ENCODE measurements around the gene ZNF184. TPM values are rescaled to one million over a fixed set of nuclear protein-coding genes. Genes with fewer than 3 reads are reported as not detected.

Gene ZNF184
- total and polyA plus RNA-seq, 7 donors: 2.1 to 8.6 (median 4.3) TPM

- H3K4me1 ChIP-seq: peaks cover 0 to 18% (median 10%) of the 10 kb centered on the region in 4 donors
- intact Hi-C loops (cut with DNase I): loop anchor here (5.0 to 10.0 kb wide), 4 partner anchors 40 to 340 kb away; no protein-coding TSS in a partner anchor
- H3K4me3 ChIP-seq: no peak overlapping the region
- H3K9me3 ChIP-seq: no peaks in the 10 kb centered on the region
- 90 to 93% methylated on average over 5 of the region's 5 CpGs for WGBS, 2 donors
- TF ChIP-seq, protein P1, sequence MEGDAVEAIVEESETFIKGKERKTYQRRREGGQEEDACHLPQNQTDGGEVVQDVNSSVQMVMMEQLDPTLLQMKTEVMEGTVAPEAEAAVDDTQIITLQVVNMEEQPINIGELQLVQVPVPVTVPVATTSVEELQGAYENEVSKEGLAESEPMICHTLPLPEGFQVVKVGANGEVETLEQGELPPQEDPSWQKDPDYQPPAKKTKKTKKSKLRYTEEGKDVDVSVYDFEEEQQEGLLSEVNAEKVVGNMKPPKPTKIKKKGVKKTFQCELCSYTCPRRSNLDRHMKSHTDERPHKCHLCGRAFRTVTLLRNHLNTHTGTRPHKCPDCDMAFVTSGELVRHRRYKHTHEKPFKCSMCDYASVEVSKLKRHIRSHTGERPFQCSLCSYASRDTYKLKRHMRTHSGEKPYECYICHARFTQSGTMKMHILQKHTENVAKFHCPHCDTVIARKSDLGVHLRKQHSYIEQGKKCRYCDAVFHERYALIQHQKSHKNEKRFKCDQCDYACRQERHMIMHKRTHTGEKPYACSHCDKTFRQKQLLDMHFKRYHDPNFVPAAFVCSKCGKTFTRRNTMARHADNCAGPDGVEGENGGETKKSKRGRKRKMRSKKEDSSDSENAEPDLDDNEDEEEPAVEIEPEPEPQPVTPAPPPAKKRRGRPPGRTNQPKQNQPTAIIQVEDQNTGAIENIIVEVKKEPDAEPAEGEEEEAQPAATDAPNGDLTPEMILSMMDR (IDR thresholded peaks at IDR 0.05): no peak
- no peak for TF ChIP-seq EP300 (IDR thresholded peaks at IDR 0.05)
- TF ChIP-seq POLR2A (IDR thresholded peaks at IDR 0.05): no peak
- no peak for TF ChIP-seq POLR2AphosphoS5 (IDR thresholded peaks at IDR 0.05)
- no peak for DNase-seq
- H3K27ac ChIP-seq: no peak overlapping the region
- H3K27me3 ChIP-seq: peaks cover 0 to 32% (median 10%) of the 10 kb centered on the region in 3 donors
- H3K36me3 ChIP-seq: no peaks in the 10 kb centered on the region
These were observed 44.3 kb upstream of the ZNF184 start for GRCh38 chr6:27517238-27517637.

GRCh38 chr6:27514906-27515495 lies 42.1 kb upstream of the ZNF184 start:
- Histone ChIP-seq H3K27me3 (peaks cover 0 to 55% (median 21%) of the 10 kb centered on the region in 3 donors), H3K9me3 (no peaks in the 10 kb centered on the region), H3K36me3 (no peaks in the 10 kb centered on the region), H3K4me1 (peaks cover 0 to 18% (median 10%) of the 10 kb centered on the region in 4 donors), H3K27ac (no peak overlapping the region), H3K4me3 (peak overlapping the region in 3 of 4 donors; percentile 4 to 25 (median 4))
- WGBS, 2 donors: 31 to 61% methylated on average over 28 of the region's 28 CpGs
- no peak for DNase-seq
- TF ChIP-seq POLR2AphosphoS5 (IDR thresholded peaks at IDR 0.05) (no peak), EP300 (IDR thresholded peaks at IDR 0.05) (no peak), POLR2A (IDR thresholded peaks at IDR 0.05) (no peak)
- TF ChIP-seq, protein P1 (IDR thresholded peaks at IDR 0.05): no peak
- intact Hi-C loops (cut with DNase I): loop anchor here (5.0 to 10.0 kb wide), 4 partner anchors 38 to 338 kb away; no protein-coding TSS in a partner anchor

DNA sequence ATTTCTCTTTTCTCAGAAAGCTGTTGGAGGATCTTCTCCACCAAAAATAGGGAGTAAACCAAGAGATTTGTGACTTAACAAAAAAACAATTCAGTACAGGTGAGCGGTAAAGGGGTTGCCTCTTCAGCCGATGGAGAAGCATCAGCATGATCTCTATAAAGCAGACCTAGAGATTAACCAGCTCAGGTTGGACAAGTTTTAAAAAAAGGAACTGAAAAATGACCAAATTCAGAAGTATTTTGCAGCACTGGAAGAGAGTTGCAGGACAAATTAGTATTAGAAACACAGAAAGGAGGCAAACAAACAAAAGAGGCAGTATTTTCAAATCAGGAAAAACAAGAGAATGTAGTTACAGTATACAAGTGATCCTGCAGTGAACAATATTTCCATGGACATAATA lies 39.6 kb upstream of the ZNF184 start:
- no peak for TF ChIP-seq EP300 (IDR thresholded peaks at IDR 0.05)

DNA sequence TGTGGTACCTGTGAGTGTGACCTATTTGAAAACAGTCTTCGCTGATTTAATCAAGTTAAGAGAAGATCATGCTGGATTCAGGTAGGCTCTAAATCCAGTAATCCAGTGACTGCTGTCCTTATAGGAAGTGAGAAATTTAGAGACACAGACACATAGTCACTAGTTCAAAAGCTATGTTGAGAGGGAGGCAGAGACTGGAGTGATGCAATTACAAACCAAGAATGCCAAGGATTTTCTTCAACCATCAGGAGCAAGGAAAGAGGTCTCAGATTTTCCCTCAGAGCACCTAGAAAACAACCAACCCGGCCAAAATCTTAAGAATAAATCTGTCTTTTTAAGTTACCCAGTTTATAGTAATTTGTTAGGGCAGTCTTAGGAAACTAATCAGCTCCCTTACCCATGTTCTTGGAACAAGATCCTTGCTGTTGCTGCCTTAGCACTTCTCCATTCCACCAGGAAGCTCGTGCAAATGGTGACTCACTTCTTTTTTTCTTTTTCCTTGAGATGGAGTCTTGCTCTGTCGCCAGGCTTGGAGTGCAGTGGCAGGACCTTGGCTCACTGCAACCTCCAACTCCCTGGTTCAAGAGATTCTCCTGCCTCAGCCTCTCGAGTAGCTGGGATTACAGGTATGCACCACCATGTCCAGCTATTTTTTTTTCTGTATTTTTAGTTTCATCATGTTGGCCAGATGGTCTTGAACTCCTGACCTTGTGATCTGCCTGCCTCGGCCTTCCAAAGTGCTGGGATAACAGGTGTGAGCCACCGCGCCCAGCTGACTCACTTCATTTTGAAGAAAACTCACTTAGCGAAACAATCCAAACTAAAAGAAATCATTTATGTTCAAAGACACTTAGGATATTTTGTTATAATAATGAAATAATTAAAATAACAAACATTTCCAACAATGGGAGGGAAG lies 34.4 kb upstream of the ZNF184 start:
- Histone ChIP-seq H3K27ac (no peak overlapping the region), H3K9me3 (no peaks in the 10 kb centered on the region), H3K36me3 (no peaks in the 10 kb centered on the region), H3K4me1 (peaks cover 0 to 9% (median 5%) of the 10 kb centered on the region in 4 donors), H3K4me3 (no peak overlapping the region), H3K27me3 (peaks cover 0 to 59% (median 15%) of the 10 kb centered on the region in 3 donors)
- TF ChIP-seq EP300 (IDR thresholded peaks at IDR 0.05) (no peak), POLR2A (IDR thresholded peaks at IDR 0.05) (no peak), POLR2AphosphoS5 (IDR thresholded peaks at IDR 0.05) (no peak)
- TF ChIP-seq, protein P1 (IDR thresholded peaks at IDR 0.05): no peak
- intact Hi-C loops (cut with DNase I): no loop called here
- no peak for DNase-seq
- 81 to 86% methylated on average over 9 of the region's 9 CpGs for WGBS, 2 donors

More for the DNA sequence above, 39.6 kb upstream of the ZNF184 start:
- intact Hi-C loops (cut with DNase I): loop anchor here (10.0 kb wide), 1 partner anchor 172 kb away; no protein-coding TSS in a partner anchor
- H3K4me1 ChIP-seq: peaks cover 0 to 10% (median 0%) of the 10 kb centered on the region in 4 donors
- H3K9me3 ChIP-seq: no peaks in the 10 kb centered on the region
- WGBS, 2 donors: 90 to 92% methylated on average over 2 of the region's 2 CpGs
- H3K4me3 ChIP-seq: no peak overlapping the region
- peaks cover 0 to 77% (median 21%) of the 10 kb centered on the region in 3 donors for H3K27me3 ChIP-seq
- no peaks in the 10 kb centered on the region for H3K36me3 ChIP-seq
- no peak overlapping the region for H3K27ac ChIP-seq
- DNase-seq: no peak
